ENCODE data around the gene ABO. TPM values are rescaled to one million over a fixed set of nuclear protein-coding genes. Genes with fewer than 3 reads are reported as not detected.
"Not testable (repeated sequence)": the region's sequence is repeated elsewhere in the genome, so short reads cannot be mapped to it uniquely, and the experiment has no call there.

Gene ABO
- total and polyA plus RNA-seq, 2 donors from 2014 or later: 25.0 to 29.0 TPM

DNA sequence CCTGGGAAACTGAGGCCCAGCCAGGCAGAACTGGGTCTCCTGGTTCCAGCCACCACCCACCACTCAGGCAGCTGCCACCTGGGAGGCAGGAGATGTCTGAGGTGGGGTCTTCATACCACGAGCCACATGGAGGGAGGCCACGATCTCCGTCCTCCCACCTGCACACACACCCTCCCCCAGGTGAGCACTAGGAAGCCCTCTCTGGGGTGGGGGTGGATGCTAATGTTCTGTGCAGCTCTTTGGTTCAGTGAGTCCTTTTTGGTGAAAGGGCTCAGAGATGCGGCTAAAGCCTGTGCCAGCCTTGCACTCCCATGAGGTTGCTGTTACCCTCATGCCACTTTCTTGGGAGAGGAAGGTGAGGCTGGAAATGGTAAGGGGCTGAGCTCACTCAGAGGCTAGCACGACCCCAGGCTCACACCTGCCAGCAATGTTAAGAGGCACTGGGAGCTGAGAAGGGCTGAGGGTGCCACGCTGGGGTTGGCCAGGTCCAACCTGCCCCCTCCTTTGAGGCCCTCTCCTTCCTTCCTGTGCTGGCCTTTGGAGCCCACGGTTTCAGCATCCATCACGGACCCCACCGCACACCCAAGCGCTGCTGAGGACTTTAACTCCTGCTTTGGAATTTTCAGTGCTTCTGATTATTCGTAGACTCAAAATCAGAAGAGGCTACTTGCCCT, 39.3 kb downstream of the ABO start:
- H3K36me3 ChIP-seq (ENCODE audit: control insufficient read depth in 2 of 3, insufficient read depth in 3 of 3, low read length in 3 of 3): no peaks in the 10 kb centered on the region
- intact Hi-C loops (cut with DNase I): no loop called here
- DNase-seq: peak in 1 of 5 donors; percentile 56
- H3K4me3 ChIP-seq (ENCODE audit: low read length in 3 of 3): no peak overlapping the region
- no peak for FAIRE-seq
- no peak overlapping the region for H3K27ac ChIP-seq (ENCODE audit: low read depth in 2 of 2, low read length in 2 of 2)
- H3K27me3 ChIP-seq (ENCODE audit: control insufficient read depth, insufficient read depth, low read length): no peaks in the 10 kb centered on the region
- no peaks in the 10 kb centered on the region for H3K9me3 ChIP-seq (ENCODE audit: control insufficient read depth in 2 of 3, insufficient read depth in 1 of 3, low read length in 3 of 3)
- peaks cover 0 to 13% (median 10%) of the 10 kb centered on the region in 3 donors for H3K4me1 ChIP-seq (ENCODE audit: control insufficient read depth in 2 of 3, insufficient read depth in 2 of 3, low read depth in 1 of 3, low read length in 3 of 3)
- TF ChIP-seq, protein P1, sequence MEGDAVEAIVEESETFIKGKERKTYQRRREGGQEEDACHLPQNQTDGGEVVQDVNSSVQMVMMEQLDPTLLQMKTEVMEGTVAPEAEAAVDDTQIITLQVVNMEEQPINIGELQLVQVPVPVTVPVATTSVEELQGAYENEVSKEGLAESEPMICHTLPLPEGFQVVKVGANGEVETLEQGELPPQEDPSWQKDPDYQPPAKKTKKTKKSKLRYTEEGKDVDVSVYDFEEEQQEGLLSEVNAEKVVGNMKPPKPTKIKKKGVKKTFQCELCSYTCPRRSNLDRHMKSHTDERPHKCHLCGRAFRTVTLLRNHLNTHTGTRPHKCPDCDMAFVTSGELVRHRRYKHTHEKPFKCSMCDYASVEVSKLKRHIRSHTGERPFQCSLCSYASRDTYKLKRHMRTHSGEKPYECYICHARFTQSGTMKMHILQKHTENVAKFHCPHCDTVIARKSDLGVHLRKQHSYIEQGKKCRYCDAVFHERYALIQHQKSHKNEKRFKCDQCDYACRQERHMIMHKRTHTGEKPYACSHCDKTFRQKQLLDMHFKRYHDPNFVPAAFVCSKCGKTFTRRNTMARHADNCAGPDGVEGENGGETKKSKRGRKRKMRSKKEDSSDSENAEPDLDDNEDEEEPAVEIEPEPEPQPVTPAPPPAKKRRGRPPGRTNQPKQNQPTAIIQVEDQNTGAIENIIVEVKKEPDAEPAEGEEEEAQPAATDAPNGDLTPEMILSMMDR (IDR thresholded peaks at IDR 0.05; ENCODE audit: borderline replicate concordance, extremely low read depth, insufficient read depth): no peak
- no peak overlapping the region for H3K9ac ChIP-seq (ENCODE audit: low read length in 3 of 3)

DNA sequence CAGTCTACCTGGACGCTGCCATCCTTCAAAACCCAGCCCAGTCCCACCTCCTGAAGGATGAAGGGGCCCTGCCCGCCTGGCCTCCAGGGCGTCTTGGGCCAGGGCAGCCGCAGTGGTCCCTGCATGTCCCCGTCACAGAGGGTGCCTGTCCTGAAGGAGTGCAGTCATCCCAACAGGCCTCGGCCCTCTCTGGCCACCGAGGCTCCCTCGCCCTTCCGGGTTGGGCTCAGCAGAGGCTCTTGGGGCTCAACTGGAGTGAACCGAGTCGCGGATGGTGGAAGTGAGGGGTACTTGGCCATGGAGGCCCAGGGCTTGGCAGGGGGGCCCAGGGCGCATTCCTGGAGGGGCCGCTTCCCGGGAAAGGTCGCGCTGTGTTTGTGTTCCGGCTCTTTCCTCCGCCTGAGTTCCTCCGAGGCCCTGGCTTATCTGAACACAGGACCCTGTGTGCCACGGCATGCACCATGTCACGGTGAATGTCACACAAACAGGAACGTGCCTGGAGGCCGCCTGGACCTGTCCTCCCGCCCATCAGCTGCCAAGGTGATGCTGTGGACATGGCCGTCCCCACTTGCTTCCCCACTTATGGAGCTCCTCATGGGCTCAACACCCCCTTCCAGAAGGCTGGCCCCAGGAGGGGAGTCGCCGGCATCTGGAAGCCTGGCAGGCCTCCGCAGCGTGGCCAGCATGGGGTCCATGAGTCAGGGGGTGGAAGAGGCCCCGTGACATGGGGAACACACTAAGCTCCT, 40.3 kb downstream of the ABO start:
- DNase-seq (peak in 2 of 5 donors; percentile 33 to 72), FAIRE-seq (no peak)
- TF ChIP-seq, protein P1 (IDR thresholded peaks at IDR 0.05; ENCODE audit: borderline replicate concordance, extremely low read depth, insufficient read depth): no peak
- Histone ChIP-seq H3K9me3 (ENCODE audit: control insufficient read depth in 2 of 3, insufficient read depth in 1 of 3, low read length in 3 of 3) (peaks cover 0 to 2% (median 0%) of the 10 kb centered on the region in 3 donors), H3K9ac (ENCODE audit: low read length in 3 of 3) (no peak overlapping the region), H3K4me3 (ENCODE audit: low read length in 3 of 3) (no peak overlapping the region), H3K27me3 (ENCODE audit: control insufficient read depth, insufficient read depth, low read length) (no peaks in the 10 kb centered on the region), H3K4me1 (ENCODE audit: control insufficient read depth in 2 of 3, insufficient read depth in 2 of 3, low read depth in 1 of 3, low read length in 3 of 3) (peaks cover 0 to 13% (median 10%) of the 10 kb centered on the region in 3 donors), H3K36me3 (ENCODE audit: control insufficient read depth in 2 of 3, insufficient read depth in 3 of 3, low read length in 3 of 3) (no peaks in the 10 kb centered on the region), H3K27ac (ENCODE audit: low read depth in 2 of 2, low read length in 2 of 2) (peak overlapping the region; percentile 37 to 63)
- intact Hi-C loops (cut with DNase I): no loop called here

DNA sequence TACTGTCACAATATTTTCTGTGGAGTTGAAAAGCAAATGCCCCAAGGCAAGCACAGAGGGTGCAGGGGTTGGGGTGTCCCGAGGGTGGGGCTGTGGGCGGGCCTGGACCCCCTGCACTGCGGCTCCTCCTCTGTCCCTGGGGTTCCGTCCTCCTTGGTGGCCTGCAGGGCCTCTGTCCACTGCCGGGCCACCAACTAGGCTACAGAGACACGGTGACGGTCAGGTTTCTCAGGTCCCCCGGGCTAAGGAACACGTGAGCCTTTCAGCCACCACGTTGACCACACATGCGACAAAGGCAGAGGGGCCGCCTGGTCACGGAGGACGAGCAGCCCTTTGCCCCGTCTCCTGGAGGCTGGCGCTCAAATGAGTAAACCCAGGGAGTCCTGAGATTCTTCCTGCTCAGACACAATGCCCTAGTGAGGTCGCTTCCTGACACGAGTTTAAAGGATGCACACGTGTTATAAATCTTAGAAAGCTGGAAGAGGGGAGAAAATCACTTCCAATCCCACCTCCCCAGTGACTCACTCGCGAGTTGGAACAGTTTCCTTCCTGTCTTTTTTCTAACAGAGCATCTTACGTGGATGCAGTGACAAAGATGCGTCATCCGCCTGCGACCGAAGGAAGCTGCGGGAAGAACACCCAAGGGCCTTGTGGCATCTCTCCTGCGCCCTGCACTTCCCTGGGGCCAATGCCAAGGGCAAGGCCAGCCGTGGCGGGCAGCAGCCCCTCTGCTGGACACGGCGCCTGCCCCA, 41.1 kb downstream of the ABO start:
- intact Hi-C loops (cut with DNase I): no loop called here
- TF ChIP-seq, protein P1 (IDR thresholded peaks at IDR 0.05; ENCODE audit: borderline replicate concordance, extremely low read depth, insufficient read depth): no peak
- DNase-seq (peak in 3 of 5 donors; percentile 36 to 76 (median 42)), FAIRE-seq (no peak)
- no peaks in the 10 kb centered on the region for H3K36me3 ChIP-seq (ENCODE audit: control insufficient read depth in 2 of 3, insufficient read depth in 3 of 3, low read length in 3 of 3)
- H3K27me3 ChIP-seq (ENCODE audit: control insufficient read depth, insufficient read depth, low read length): no peaks in the 10 kb centered on the region
- peaks cover 0 to 2% (median 0%) of the 10 kb centered on the region in 3 donors for H3K9me3 ChIP-seq (ENCODE audit: control insufficient read depth in 2 of 3, insufficient read depth in 1 of 3, low read length in 3 of 3)
- H3K4me3 ChIP-seq (ENCODE audit: low read length in 3 of 3): no peak overlapping the region
- H3K9ac ChIP-seq (ENCODE audit: low read length in 3 of 3): no peak overlapping the region
- peaks cover 0 to 8% (median 7%) of the 10 kb centered on the region in 3 donors for H3K4me1 ChIP-seq (ENCODE audit: control insufficient read depth in 2 of 3, insufficient read depth in 2 of 3, low read depth in 1 of 3, low read length in 3 of 3)
- peak overlapping the region in 1 of 2 donors; percentile 37 for H3K27ac ChIP-seq (ENCODE audit: low read depth in 2 of 2, low read length in 2 of 2)

DNA sequence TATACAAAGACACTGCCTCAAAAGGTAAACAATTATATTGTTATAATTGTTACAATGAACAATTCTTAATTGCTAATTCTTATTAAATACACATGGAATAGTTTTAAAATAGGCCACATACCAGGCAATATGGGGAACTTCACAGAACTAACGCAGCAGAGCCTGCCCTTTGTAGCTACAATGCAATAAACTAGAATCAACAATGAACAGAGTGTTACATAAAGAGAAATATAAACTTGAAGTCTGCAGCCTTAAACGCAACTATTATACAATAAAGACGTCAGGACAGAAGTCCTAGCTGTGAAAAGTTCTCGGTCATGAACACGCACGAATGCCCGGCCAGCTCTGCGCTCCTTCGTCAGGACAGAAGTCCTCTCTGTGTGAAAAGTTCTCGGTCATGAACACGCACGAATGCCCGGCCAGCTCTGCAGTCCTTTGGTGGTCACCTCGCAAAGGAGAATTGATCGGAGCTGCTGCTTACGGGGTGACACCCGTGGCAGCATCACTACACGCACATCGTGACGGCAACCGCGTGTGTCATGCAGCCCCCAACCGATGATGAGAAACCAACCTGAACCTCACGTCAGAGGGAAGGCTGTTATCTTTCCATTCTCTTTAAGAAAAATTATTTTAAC, 43.0 kb downstream of the ABO start:
- FAIRE-seq: not testable (repeated sequence)

DNA sequence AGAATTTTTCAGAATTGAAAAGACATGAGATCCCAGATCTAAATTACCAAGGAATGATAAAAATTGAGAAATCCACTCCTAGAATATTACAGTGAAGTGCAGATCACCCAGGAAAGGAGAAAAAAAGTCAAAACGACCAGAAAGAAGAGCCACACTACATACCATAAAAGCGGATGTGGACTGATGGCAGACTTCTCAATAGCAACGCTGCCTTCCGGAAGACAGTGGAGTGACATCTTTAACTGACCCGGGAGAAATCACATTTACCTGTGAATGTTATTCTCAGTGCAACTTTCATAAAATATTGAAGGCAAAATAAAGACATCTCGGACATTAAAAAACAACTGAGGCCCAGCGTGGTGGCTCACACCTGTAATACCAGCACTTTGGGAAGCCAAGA, 44.5 kb downstream of the ABO start:
- DNase-seq; H3K4me3 ChIP-seq (ENCODE audit: low read length in 3 of 3); H3K9ac ChIP-seq (ENCODE audit: low read length in 3 of 3); H3K27me3 ChIP-seq (ENCODE audit: control insufficient read depth, insufficient read depth, low read length); H3K9me3 ChIP-seq (ENCODE audit: control insufficient read depth in 2 of 3, insufficient read depth in 1 of 3, low read length in 3 of 3); FAIRE-seq; H3K4me1 ChIP-seq (ENCODE audit: control insufficient read depth in 2 of 3, insufficient read depth in 2 of 3, low read depth in 1 of 3, low read length in 3 of 3); H3K36me3 ChIP-seq (ENCODE audit: control insufficient read depth in 2 of 3, insufficient read depth in 3 of 3, low read length in 3 of 3); intact Hi-C loops (cut with DNase I); H3K27ac ChIP-seq (ENCODE audit: low read depth in 2 of 2, low read length in 2 of 2): not testable (repeated sequence)

More for the DNA sequence above, 43.0 kb downstream of the ABO start:
- H3K9ac ChIP-seq (ENCODE audit: low read length in 3 of 3); H3K27ac ChIP-seq (ENCODE audit: low read depth in 2 of 2, low read length in 2 of 2); H3K4me1 ChIP-seq (ENCODE audit: control insufficient read depth in 2 of 3, insufficient read depth in 2 of 3, low read depth in 1 of 3, low read length in 3 of 3); H3K4me3 ChIP-seq (ENCODE audit: low read length in 3 of 3); H3K9me3 ChIP-seq (ENCODE audit: control insufficient read depth in 2 of 3, insufficient read depth in 1 of 3, low read length in 3 of 3); H3K36me3 ChIP-seq (ENCODE audit: control insufficient read depth in 2 of 3, insufficient read depth in 3 of 3, low read length in 3 of 3); intact Hi-C loops (cut with DNase I); H3K27me3 ChIP-seq (ENCODE audit: control insufficient read depth, insufficient read depth, low read length): not testable (repeated sequence)
- DNase-seq: peak in 1 of 5 donors; percentile 45
